Chondrocyte (in vitro differentiated cells): ENCODE measurements around the gene THAP9. TPM values are rescaled to one million over a fixed set of nuclear protein-coding genes. Genes with fewer than 3 reads are reported as not detected.

Experiments used
- DNase-seq: peaks from one replicate; pipeline ENCODE4 v3.0.0; 2021; ENCODE audit warnings: mixed read lengths, low spot score
- H3K27ac Mint-ChIP-seq: one replicate; pipeline ENCODE4 v1.8.0; 2021; ENCODE audit warnings: mild to moderate bottlenecking, moderate library complexity, mixed read lengths; ENCODE audit not compliant: unreplicated experiment
- H3K27me3 Mint-ChIP-seq: 2 replicates; pipeline ENCODE4 v1.8.0; 2021; ENCODE audit warnings: low read depth, mixed read lengths
- H3K36me3 Mint-ChIP-seq: 2 replicates; pipeline ENCODE4 v1.8.0; 2021; ENCODE audit warnings: low read depth, mixed read lengths
- H3K4me1 Mint-ChIP-seq: 2 replicates; pipeline ENCODE4 v1.8.0; 2021; ENCODE audit warnings: low read depth, mild to moderate bottlenecking, mixed read lengths
- H3K4me3 Mint-ChIP-seq: one replicate; pipeline ENCODE4 v1.8.0; 2021; ENCODE audit warnings: mild to moderate bottlenecking, moderate library complexity, mixed read lengths; ENCODE audit not compliant: unreplicated experiment
- H3K9me3 Mint-ChIP-seq: 2 replicates; pipeline ENCODE4 v1.8.0; 2021; ENCODE audit warnings: low read depth, mixed read lengths
- CTCF ChIP-seq: fragments of 200-600 bp; sonication (generic); IDR thresholded peaks from 2 replicates; pipeline ENCODE4 v1.5.0; 2021; ENCODE audit warnings: antibody characterized with exemption, mild to moderate bottlenecking, moderate library complexity
- total RNA-seq: library from RNA; stranded (reverse); gene quantifications from 3 replicates; pipeline ENCODE4 v1.2.1, GENCODE V29; 2021

Gene THAP9
- total RNA-seq, 1 donor from 2014 or later = 4.3 TPM

- TF ChIP-seq CTCF = no peak
- Mint-ChIP-seq H3K4me3 (no peak overlapping the region), H3K27ac (no peak overlapping the region), H3K4me1 (no peaks in the 10 kb centered on the region), H3K9me3 (no peaks in the 10 kb centered on the region), H3K27me3 (no peaks in the 10 kb centered on the region), H3K36me3 (peaks cover 5% of the 10 kb centered on the region)
- no peak for DNase-seq
These were observed 21.3 kb downstream of the THAP9 start for GRCh38 chr4:82921795-82922194.

- Mint-ChIP-seq H3K27me3 (no peaks in the 10 kb centered on the region), H3K36me3 (peaks cover 19% of the 10 kb centered on the region), H3K27ac (no peak overlapping the region), H3K4me3 (no peak overlapping the region), H3K9me3 (no peaks in the 10 kb centered on the region), H3K4me1 (no peaks in the 10 kb centered on the region)
- no peak for DNase-seq
- no peak for TF ChIP-seq CTCF
These were observed 30.6 kb downstream of the THAP9 start for GRCh38 chr4:82930848-82931755.

GRCh38 chr4:82934441-82934840, 33.9 kb downstream of the THAP9 start:
- H3K4me1 Mint-ChIP-seq = no peaks in the 10 kb centered on the region
- H3K36me3 Mint-ChIP-seq = peaks cover 22% of the 10 kb centered on the region
- no peaks in the 10 kb centered on the region for H3K27me3 Mint-ChIP-seq
- no peak for TF ChIP-seq CTCF
- H3K27ac Mint-ChIP-seq = no peak overlapping the region
- no peak overlapping the region for H3K4me3 Mint-ChIP-seq
- DNase-seq = no peak
- no peaks in the 10 kb centered on the region for H3K9me3 Mint-ChIP-seq

- H3K27ac Mint-ChIP-seq = no peak overlapping the region
- H3K27me3 Mint-ChIP-seq = no peaks in the 10 kb centered on the region
- no peak for DNase-seq
- no peaks in the 10 kb centered on the region for H3K9me3 Mint-ChIP-seq
- H3K36me3 Mint-ChIP-seq = peaks cover 19% of the 10 kb centered on the region
- no peak overlapping the region for H3K4me3 Mint-ChIP-seq
- no peaks in the 10 kb centered on the region for H3K4me1 Mint-ChIP-seq
- no peak for TF ChIP-seq CTCF
These were observed 38.9 kb downstream of the THAP9 start for GRCh38 chr4:82939414-82939813.

GRCh38 chr4:82947498-82947897, 47.0 kb downstream of the THAP9 start:
- no peak overlapping the region for H3K27ac Mint-ChIP-seq
- no peaks in the 10 kb centered on the region for H3K9me3 Mint-ChIP-seq
- TF ChIP-seq CTCF = no peak
- H3K27me3 Mint-ChIP-seq = no peaks in the 10 kb centered on the region
- no peak for DNase-seq
- peaks cover 11% of the 10 kb centered on the region for H3K4me1 Mint-ChIP-seq
- peaks cover 5% of the 10 kb centered on the region for H3K36me3 Mint-ChIP-seq
- H3K4me3 Mint-ChIP-seq = no peak overlapping the region
